Activated T-cell treated with anti-CD3 and anti-CD28 coated beads for 24 hours (primary cell): Measurements from ENCODE around the gene UGT1A10.
"Not testable (repeated sequence)": the region's sequence is repeated elsewhere in the genome, so short reads cannot be mapped to it uniquely, and the experiment has no call there.

ENCODE experiments used
- DNase-seq: peaks from one replicate; pipeline ENCODE4 v3.0.0-alpha.2; 2020; ENCODE audit warnings: low read depth

UGT1A10 gene

GRCh38 chr2:233692648-233693047 lies 56.4 kb downstream of the UGT1A10 start, which contains the start of gene UGT1A6:
Gene UGT1A6, plus strand, starts transcription at chr2:233692890. Its CDS starts 115 bp downstream, at chr2:233693005.
- DNase-seq, result no peak

- DNase-seq, result no peak
Measured at GRCh38 chr2:233693963-233694362, 57.7 kb downstream of the UGT1A10 start.

- DNase-seq, result no peak
Measured at GRCh38 chr2:233698740-233699139, 62.5 kb downstream of the UGT1A10 start.

- no peak for DNase-seq
Measured at GRCh38 chr2:233699424-233700027, 63.3 kb downstream of the UGT1A10 start.

GRCh38 chr2:233700028-233700635 lies 63.9 kb downstream of the UGT1A10 start:
- DNase-seq, result no peak

GRCh38 chr2:233700842-233701241 lies 64.6 kb downstream of the UGT1A10 start:
- DNase-seq, result not testable (repeated sequence)

- no peak for DNase-seq
Measured at GRCh38 chr2:233702238-233702637, 66.0 kb downstream of the UGT1A10 start.

- no peak for DNase-seq
Measured at GRCh38 chr2:233705911-233706506, 69.8 kb downstream of the UGT1A10 start.

- no peak for DNase-seq
Measured at GRCh38 chr2:233706720-233707119, 70.5 kb downstream of the UGT1A10 start.

GRCh38 chr2:233707940-233708644 lies 71.8 kb downstream of the UGT1A10 start:
- DNase-seq, result no peak

GRCh38 chr2:233708942-233709341 lies 72.7 kb downstream of the UGT1A10 start:
- DNase-seq, result no peak

- peak; percentile 56 for DNase-seq
Measured at GRCh38 chr2:233711312-233712008, 75.2 kb downstream of the UGT1A10 start.

GRCh38 chr2:233712611-233713261 lies 76.5 kb downstream of the UGT1A10 start, which contains the start of gene UGT1A5:
Gene UGT1A5, plus strand, starts transcription at chr2:233712907. Its CDS starts 85 bp downstream, at chr2:233712992.
- DNase-seq, result no peak

GRCh38 chr2:233713262-233713615 lies 77.0 kb downstream of the UGT1A10 start:
- no peak for DNase-seq

- DNase-seq, result no peak
Measured at GRCh38 chr2:233714121-233714520, 77.9 kb downstream of the UGT1A10 start.

GRCh38 chr2:233718552-233718951 lies 82.3 kb downstream of the UGT1A10 start, which contains the start of gene UGT1A4:
Gene UGT1A4, plus strand, starts transcription at chr2:233718736. Its CDS starts 85 bp downstream, at chr2:233718821.
- no peak for DNase-seq

- DNase-seq, result no peak
Measured at GRCh38 chr2:233728723-233729301, 92.6 kb downstream of the UGT1A10 start, which contains the start of gene UGT1A3. Gene UGT1A3, plus strand, starts transcription at chr2:233729042. Its CDS starts 85 bp downstream, at chr2:233729127.

- DNase-seq, result not testable (repeated sequence)
Measured at GRCh38 chr2:233736868-233737653, 100.8 kb downstream of the UGT1A10 start.

GRCh38 chr2:233740870-233741269 lies 104.6 kb downstream of the UGT1A10 start:
- DNase-seq, result no peak
